LNCaP clone FGC (cell line): ENCODE measurements around the gene CGB2.
"Not testable (repeated sequence)": the region's sequence is repeated elsewhere in the genome, so short reads cannot be mapped to it uniquely, and the experiment has no call there.

Experiments used
- DNase-seq: peaks from one replicate; pipeline ENCODE4 v3.0.0-alpha.2; 2011; ENCODE audit warnings: low read depth
- H3K4me3 ChIP-seq: 2 replicates; pipeline ENCODE4 v1.5.1; 2011; ENCODE audit warnings: mild to moderate bottlenecking, low read depth, low read length, control low read depth
- CTCF ChIP-seq: IDR thresholded peaks from 2 replicates; pipeline ENCODE4 v1.5.1; 2012; ENCODE audit warnings: mild to moderate bottlenecking; ENCODE audit not compliant: control insufficient read depth, insufficient read depth; ENCODE audit errors: extremely low read depth

CGB2 gene

GRCh38 chr19:49031642-49032301 lies at the start of gene CGB2:
CGB2 (plus strand) TSS chr19:49031890; CDS start chr19:49032096, 206 bp downstream.
- not testable (repeated sequence) for DNase-seq, H3K4me3 ChIP-seq
- 0 out of 2 replicates have a peak, but pooled peaks have one; percentile 16 for TF ChIP-seq CTCF

- no peak for DNase-seq
- no peak for TF ChIP-seq CTCF
- no peak overlapping the region for H3K4me3 ChIP-seq
These were observed 49.4 kb upstream of the CGB2 start for GRCh38 chr19:48982280-48982679.

GRCh38 chr19:48985711-48986110 lies 46.0 kb upstream of the CGB2 start:
- no peak for TF ChIP-seq CTCF
- no peak for DNase-seq
- H3K4me3 ChIP-seq: no peak overlapping the region

GRCh38 chr19:48986211-48986610 lies 45.5 kb upstream of the CGB2 start:
- no peak for TF ChIP-seq CTCF
- H3K4me3 ChIP-seq: no peak overlapping the region
- no peak for DNase-seq

GRCh38 chr19:48987323-48987722 lies 44.4 kb upstream of the CGB2 start:
- H3K4me3 ChIP-seq: no peak overlapping the region
- TF ChIP-seq CTCF: no peak
- DNase-seq: no peak

DNA sequence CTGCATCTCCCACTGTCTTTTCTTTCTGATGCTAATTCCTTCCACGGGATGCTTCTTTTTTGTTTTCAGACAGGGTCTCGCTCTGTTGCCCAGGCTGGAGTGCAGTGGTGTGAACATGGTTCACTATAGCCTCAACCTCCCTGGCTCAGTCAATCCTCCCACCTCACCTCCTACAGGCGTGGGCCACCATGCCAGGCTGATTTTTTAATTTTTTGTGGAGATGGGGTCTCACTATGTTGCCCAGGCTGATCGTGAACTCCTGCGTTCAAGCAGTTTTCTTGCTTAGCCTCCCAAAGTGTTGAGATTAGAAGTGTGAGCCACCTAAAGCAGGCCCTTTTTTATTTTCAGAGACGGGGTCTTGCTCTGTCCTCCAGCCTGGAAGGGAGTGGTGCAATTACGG lies 43.4 kb upstream of the CGB2 start:
- TF ChIP-seq CTCF: no peak
- H3K4me3 ChIP-seq: no peak overlapping the region
- DNase-seq: no peak

- TF ChIP-seq CTCF: no peak
- H3K4me3 ChIP-seq: no peak overlapping the region
- no peak for DNase-seq
These were observed 42.8 kb upstream of the CGB2 start for GRCh38 chr19:48988860-48989259.
